GM12878 (cell line): ENCODE measurements around the gene ATF6. TPM values are rescaled to one million over a fixed set of nuclear protein-coding genes. Genes with fewer than 3 reads are reported as not detected.
A peak's percentile ranks its signal among the peaks of the same experiment; 100 is the strongest.

Experiments
- ATAC-seq: fragments of 200-7000 bp; cut with Tn5 transposase; 3 replicates; pipeline ENCODE4 v1.9.1; 2020; ENCODE audit warnings: mild to moderate bottlenecking, moderate library complexity
- BruUV-seq: library from RNA; stranded (reverse); fragments of 400-500 nt; replicated peaks from 2 replicates; lab custom pipeline; 2021; lab: Mats Ljungman, UMichigan
- CTCF ChIA-PET: fragments of 300-600 bp; sonication (Branson Sonifier 250); formaldehyde crosslinking; extraction: SDS; loops from one replicate; lab custom pipeline; 2021; ENCODE audit warnings: inconsistent platforms; lab: Yijun Ruan, JAX
- POLR2A ChIA-PET: fragments of 350-600 bp; formaldehyde crosslinking; extraction: SDS; loops from one replicate; lab custom pipeline; 2021; ENCODE audit warnings: inconsistent platforms; lab: Charles Lee
- RAD21 ChIA-PET: fragments of 300-600 bp; sonication (Branson Sonifier 250); formaldehyde crosslinking; loops from one replicate; lab custom pipeline; 2023; ENCODE audit warnings: antibody characterized with exemption; ENCODE audit not compliant: unreplicated experiment; lab: Charles Lee
- SMC1A ChIA-PET: fragments of 300-600 bp; sonication (Branson Sonifier 250); formaldehyde crosslinking; loops from one replicate; lab custom pipeline; 2023; ENCODE audit not compliant: unreplicated experiment, uncharacterized antibody; lab: Charles Lee
- DNase-seq: peaks from one replicate; pipeline ENCODE4 v3.0.0-alpha.2; 2011; ENCODE audit warnings: low read depth, low spot score
- FAIRE-seq: peaks from 3 replicates; lab custom pipeline; 2011; peaks lifted over from hg19 to GRCh38; lab: Jason Lieb, UNC
- H2AFZ ChIP-seq: 2 replicates; pipeline ENCODE4 v1.6.0; 2011; ENCODE audit warnings: low read depth, low read length, control low read depth; ENCODE audit not compliant: control insufficient read depth
- H3K27ac ChIP-seq: 2 replicates; pipeline ENCODE4 v1.5.1; 2011; ENCODE audit warnings: control low read depth; ENCODE audit not compliant: control insufficient read depth, insufficient read depth
- H3K27me3 ChIP-seq, 2 experiments: replicated peaks in 1 of 2; 2 replicates each; pipeline versions ENCODE4 v1.6.0 to v1.6.1; 2011; ENCODE audit warnings: low read length in 1 of 2; ENCODE audit not compliant: control insufficient read depth in 2 of 2, insufficient read depth in 2 of 2
- H3K36me3 ChIP-seq, 2 experiments: 2 replicates each; pipeline ENCODE4 v1.5.1; 2011; ENCODE audit warnings: low read length in 1 of 2; ENCODE audit not compliant: control insufficient read depth in 2 of 2, insufficient read depth in 2 of 2
- H3K4me1 ChIP-seq: 2 replicates; pipeline ENCODE4 v1.6.1; 2011; ENCODE audit warnings: mild to moderate bottlenecking, low read length, moderate library complexity, mixed read lengths; ENCODE audit not compliant: control insufficient read depth, insufficient read depth
- H3K4me2 ChIP-seq: 2 replicates; pipeline ENCODE4 v1.6.0; 2011; ENCODE audit warnings: control low read depth; ENCODE audit not compliant: control insufficient read depth, insufficient read depth
- H3K4me3 ChIP-seq: fragments of 200-600 bp; sonication (generic); 2 replicates; pipeline ENCODE4 v1.5.1; 2016
- H3K79me2 ChIP-seq: 2 replicates; pipeline ENCODE4 v1.6.0; 2011; ENCODE audit warnings: low read length; ENCODE audit not compliant: control insufficient read depth, insufficient read depth
- H3K9ac ChIP-seq: 2 replicates; pipeline ENCODE4 v1.8.0; 2011; ENCODE audit warnings: low read length, control low read depth, mixed read lengths; ENCODE audit not compliant: control insufficient read depth, insufficient read depth
- H3K9me3 ChIP-seq: replicated peaks from 3 replicates; pipeline ENCODE4 v1.5.1; 2011; ENCODE audit warnings: mild to moderate bottlenecking, low read length; ENCODE audit not compliant: control insufficient read depth, insufficient read depth
- H4K20me1 ChIP-seq: 2 replicates; pipeline ENCODE4 v1.6.0; 2011; ENCODE audit not compliant: control insufficient read depth, insufficient read depth
- BCL11A ChIP-seq: IDR thresholded peaks from 2 replicates; pipeline ENCODE4 v1.6.1; 2011; ENCODE audit warnings: low read depth, low read length
- CREM ChIP-seq: IDR thresholded peaks from 2 replicates; pipeline ENCODE4 v1.6.1; 2014; ENCODE audit warnings: antibody characterized with exemption, low read depth
- EED ChIP-seq: sonication (generic); IDR thresholded peaks from 2 replicates; pipeline ENCODE4 v1.6.1; 2016; ENCODE audit warnings: antibody characterized with exemption, low read depth
- ETV6 ChIP-seq, 2 experiments: fragments of 450-650 bp in 1 of 2; IDR thresholded peaks in 1 of 2; conservative IDR thresholded peaks in 1 of 2; 2 replicates each; pipeline ENCODE4 v1.6.1; 2014; ENCODE audit warnings: antibody characterized with exemption in 1 of 2, borderline replicate concordance in 1 of 2, low read depth in 1 of 2, mild to moderate bottlenecking in 1 of 2, moderate library complexity in 1 of 2
- FOXM1 ChIP-seq: IDR thresholded peaks from 2 replicates; pipeline ENCODE4 v1.6.1; 2012; ENCODE audit warnings: low read depth, mild to moderate bottlenecking, inconsistent platforms, low read length, moderate library complexity
- JUNB ChIP-seq: IDR thresholded peaks from 2 replicates; pipeline ENCODE4 v1.6.1; 2016; ENCODE audit warnings: antibody characterized with exemption, mild to moderate bottlenecking
- LARP7 ChIP-seq: fragments of 450-650 bp; IDR thresholded peaks from 2 replicates; pipeline ENCODE4 v1.6.1; 2017; ENCODE audit warnings: mild to moderate bottlenecking
- NFIC ChIP-seq: IDR thresholded peaks from 2 replicates; pipeline ENCODE4 v1.6.1; 2012; ENCODE audit warnings: low read depth, mild to moderate bottlenecking, inconsistent platforms, low read length, moderate library complexity
- POLR2AphosphoS2 ChIP-seq: IDR thresholded peaks from 2 replicates; pipeline ENCODE4 v1.6.1; 2011; ENCODE audit warnings: low read depth, mild to moderate bottlenecking, low read length, improper control_type of control experiment, moderate library complexity
- POLR2AphosphoS5 ChIP-seq: IDR thresholded peaks from 2 replicates; pipeline ENCODE4 v1.6.1; 2011; ENCODE audit warnings: mild to moderate bottlenecking, low read length, inconsistent platforms
- RUNX3 ChIP-seq: IDR thresholded peaks from 2 replicates; pipeline ENCODE4 v1.6.1; 2012; ENCODE audit warnings: low read length, inconsistent platforms
- SP1 ChIP-seq: IDR thresholded peaks from one replicate; pipeline ENCODE4 v1.6.1; 2011; ENCODE audit warnings: low read depth, low read length
- SRF ChIP-seq, 2 experiments: IDR thresholded peaks; 2 replicates each; pipeline ENCODE4 v1.6.1; 2011; ENCODE audit warnings: low read depth in 2 of 2, low read length in 2 of 2, mild to moderate bottlenecking in 1 of 2, moderate library complexity in 1 of 2
- TCF7 ChIP-seq: IDR thresholded peaks from 2 replicates; pipeline ENCODE4 v1.6.1; 2014; ENCODE audit warnings: antibody characterized with exemption, borderline replicate concordance
- WGBS: methylation state at CpG from one replicate; pipeline ENCODE4 v1.1.6; 2016; ENCODE audit warnings: low lambda C conversion rate; ENCODE audit not compliant: insufficient replicate concordance, insufficient coverage; ENCODE audit errors: missing lambda C conversion rate; 5-methylcytosine and 5-hydroxymethylcytosine counted together
- in situ Hi-C: fragments of 300-500 bp; cut with MboI; formaldehyde crosslinking; loops from 9 replicates; pipeline ENCODE4 v1.14.3; 2018; ENCODE audit warnings: mixed read lengths
- intact Hi-C: fragments of 100-400 bp; cut with micrococcal nuclease; formaldehyde crosslinking; loops from one replicate; pipeline ENCODE4 v1.14.2; 2022; ENCODE audit not compliant: unreplicated experiment
- polyA plus RNA-seq, 11 experiments: library from polyadenylated mRNA; depleted of rRNA in 4 of 11; unstranded in 6 of 11; stranded (reverse) in 5 of 11; fragments of >200 nt; fragmentation: Nextera tagmentation in 4 of 11; fragmentation: Illumina TruSeq in 1 of 11; extraction: Ambion mirVana in 4 of 11; extraction: Trizol in 1 of 11; gene quantifications; 1 replicate in 1 of 11; 2 replicates in 10 of 11; pipeline versions ENCODE4 v1.2.1 to v1.2.3, GENCODE V29; 2011 to 2016; ENCODE audit warnings: inconsistent platforms in 2 of 11, missing spikeins in 2 of 11, low read depth in 1 of 11
- total RNA-seq, 4 experiments: library from RNA; depleted of rRNA in 3 of 4; stranded (reverse); fragments of >200 nt in 3 of 4; fragmentation: Illumina TruSeq in 1 of 4; extraction: Trizol in 1 of 4; gene quantifications; 2 replicates each; pipeline versions ENCODE4 v1.2.1 to v1.2.3, GENCODE V29; 2013 to 2021
- TF ChIP-seq, protein P1 (sequence below): fragments of 450-650 bp; conservative IDR thresholded peaks from 2 replicates; pipeline ENCODE4 v1.6.1; 2017; ENCODE audit warnings: mild to moderate bottlenecking, moderate library complexity

Gene ATF6
- total and polyA plus RNA-seq, 10 of the 15 experiments (the other 5 are each of a cell fraction or from before 2014, with no cell fraction given): 7.8 to 24.3 (median 14.7) TPM

DNA sequence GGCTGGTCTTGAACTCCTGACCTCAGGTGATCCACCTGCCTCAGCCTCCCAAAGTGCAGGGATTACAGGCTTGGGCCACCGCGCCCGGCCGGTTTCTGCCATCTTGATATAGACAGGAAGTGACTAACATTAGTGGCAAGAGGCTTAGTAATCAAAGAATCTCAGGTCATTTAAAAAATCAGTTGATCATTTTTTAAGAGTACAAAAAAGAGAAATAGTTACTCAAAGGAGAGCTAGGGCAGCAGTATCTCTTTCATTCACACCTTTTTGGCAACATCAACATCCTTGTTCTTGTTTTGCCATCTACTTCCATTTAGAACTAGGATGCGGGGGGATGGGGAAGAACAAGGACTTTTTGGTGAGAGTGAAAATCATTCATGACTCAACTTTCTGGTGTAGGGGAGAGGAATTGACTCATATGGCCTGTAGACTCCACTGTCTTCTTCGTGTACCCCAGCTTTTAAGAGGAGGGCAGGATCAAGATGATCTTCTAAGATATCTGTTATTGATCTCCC lies 36.0 kb upstream of the ATF6 start:
- no peaks in the 10 kb centered on the region for H4K20me1 ChIP-seq
- no peak for TF ChIP-seq SP1
- TF ChIP-seq CREM: peak; percentile 73
- no peak for TF ChIP-seq POLR2AphosphoS5
- TF ChIP-seq JUNB: peak; percentile 90
- TF ChIP-seq ETV6 (conservative IDR thresholded peaks at IDR 0.05 in 1 of 2, IDR thresholded peaks at IDR 0.05 in 1 of 2; ENCODE audit: borderline replicate concordance in 1 of 2, low read depth in 1 of 2): peak in 1 of 2 experiments; percentile 76; a peak in 1 of 4 replicates
- peak in 1 of 2 experiments; percentile 43; a peak in 1 of 4 replicates for TF ChIP-seq SRF (IDR thresholded peaks at IDR 0.05; ENCODE audit: low read depth in 2 of 2, low read length in 2 of 2)
- TF ChIP-seq BCL11A: peak; percentile 37; the same call in 1 of the 2 replicates
- TF ChIP-seq FOXM1: peak; percentile 56; the same call in 1 of the 2 replicates
- peak; percentile 58 for TF ChIP-seq RUNX3
- no peak for TF ChIP-seq LARP7
- TF ChIP-seq POLR2AphosphoS2: no peak
- TF ChIP-seq, protein P1, sequence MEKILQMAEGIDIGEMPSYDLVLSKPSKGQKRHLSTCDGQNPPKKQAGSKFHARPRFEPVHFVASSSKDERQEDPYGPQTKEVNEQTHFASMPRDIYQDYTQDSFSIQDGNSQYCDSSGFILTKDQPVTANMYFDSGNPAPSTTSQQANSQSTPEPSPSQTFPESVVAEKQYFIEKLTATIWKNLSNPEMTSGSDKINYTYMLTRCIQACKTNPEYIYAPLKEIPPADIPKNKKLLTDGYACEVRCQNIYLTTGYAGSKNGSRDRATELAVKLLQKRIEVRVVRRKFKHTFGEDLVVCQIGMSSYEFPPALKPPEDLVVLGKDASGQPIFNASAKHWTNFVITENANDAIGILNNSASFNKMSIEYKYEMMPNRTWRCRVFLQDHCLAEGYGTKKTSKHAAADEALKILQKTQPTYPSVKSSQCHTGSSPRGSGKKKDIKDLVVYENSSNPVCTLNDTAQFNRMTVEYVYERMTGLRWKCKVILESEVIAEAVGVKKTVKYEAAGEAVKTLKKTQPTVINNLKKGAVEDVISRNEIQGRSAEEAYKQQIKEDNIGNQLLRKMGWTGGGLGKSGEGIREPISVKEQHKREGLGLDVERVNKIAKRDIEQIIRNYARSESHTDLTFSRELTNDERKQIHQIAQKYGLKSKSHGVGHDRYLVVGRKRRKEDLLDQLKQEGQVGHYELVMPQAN: no peak
- TF ChIP-seq TCF7: peak; percentile 34; the same call in 1 of the 2 replicates
- TF ChIP-seq EED: peak; percentile 89
- TF ChIP-seq NFIC: peak; percentile 79; the same call in 1 of the 2 replicates
- 7% methylated on average over 6 of the region's 6 CpGs for WGBS
- peaks cover 30% of the 10 kb centered on the region for H3K4me1 ChIP-seq
- ChIA-PET POLR2A (interaction anchor here (1.1 to 2.6 kb wide), 2 partner anchors 9 to 23 kb away, joined by 3 to 16 read pairs; partner anchors contain the start of gene FCRLA), CTCF (interaction anchor here (0.9 to 16.4 kb wide), 4 partner anchors 10 to 243 kb away, joined by 3 to 262 read pairs (median 47); partner anchors contain the start of gene FCRLA), RAD21 (interaction anchor here (0.6 to 6.1 kb wide), 4 partner anchors 9 to 546 kb away, joined by 3 to 85 read pairs (median 6); partner anchors contain the start of genes DUSP12 and FCRLA), SMC1A (interaction anchor here (0.9 to 6.4 kb wide), 7 partner anchors 8 to 234 kb away, joined by 3 to 84 read pairs (median 5); partner anchors contain the start of gene FCRLA)
- intact Hi-C loops (no loop called here), in situ Hi-C loops (no loop called here)
- peak overlapping the region; percentile 41; the same call in 1 of the 2 replicates for H2AFZ ChIP-seq
- no TSS peak for BruUV-seq
- H3K36me3 ChIP-seq: no peaks in the 10 kb centered on the region
- no peak overlapping the region for H3K4me3 ChIP-seq
- ATAC-seq: no peak
- no peak for FAIRE-seq
- no peak for DNase-seq
- peak overlapping the region; percentile 40; the same call in 1 of the 2 replicates for H3K27ac ChIP-seq
- no peak overlapping the region for H3K9ac ChIP-seq
- H3K79me2 ChIP-seq: peaks cover 11% of the 10 kb centered on the region
- H3K4me2 ChIP-seq: peak overlapping the region; percentile 21; the same call in 1 of the 2 replicates
- no peaks in the 10 kb centered on the region for H3K27me3 ChIP-seq
- no peaks in the 10 kb centered on the region for H3K9me3 ChIP-seq
